HG03565 (cell line): ENCODE data around the gene ZNF354B.
A peak's percentile ranks its signal among the peaks of the same experiment; 100 is the strongest.
"Not testable (repeated sequence)": the region's sequence is repeated elsewhere in the genome, so short reads cannot be mapped to it uniquely, and the experiment has no call there.

Experiments
- ATAC-seq: cut with Tn5 transposase; IDR thresholded peaks from one replicate; pipeline ENCODE4 v1.9.1; 2021; ENCODE audit warnings: mild to moderate bottlenecking, moderate library complexity; ENCODE audit not compliant: unreplicated experiment

ZNF354B gene

GRCh38 chr5:178859625-178860521 is at the start of gene ZNF354B:
ZNF354B (plus strand) TSS chr5:178859953; CDS start chr5:178861048, 1,095 bp downstream.
- ATAC-seq = peak; percentile 98

GRCh38 chr5:178817506-178817905 is 42.2 kb upstream of the ZNF354B start:
- ATAC-seq = no peak

GRCh38 chr5:178818094-178818493 is 41.7 kb upstream of the ZNF354B start:
- no peak for ATAC-seq

- no peak for ATAC-seq
These were observed 39.8 kb upstream of the ZNF354B start for GRCh38 chr5:178820001-178820400.

- no peak for ATAC-seq
These were observed 34.3 kb upstream of the ZNF354B start for GRCh38 chr5:178825444-178825843.

- ATAC-seq = no peak
These were observed 33.5 kb upstream of the ZNF354B start for GRCh38 chr5:178826216-178826615.

- ATAC-seq = no peak
These were observed 32.1 kb upstream of the ZNF354B start for GRCh38 chr5:178827636-178828035.

GRCh38 chr5:178831049-178831448 is 28.7 kb upstream of the ZNF354B start:
- ATAC-seq = no peak

GRCh38 chr5:178832618-178833201 is 27.0 kb upstream of the ZNF354B start:
- no peak for ATAC-seq

GRCh38 chr5:178836628-178837027 is 23.1 kb upstream of the ZNF354B start:
- no peak for ATAC-seq

GRCh38 chr5:178838695-178839318 is 20.9 kb upstream of the ZNF354B start:
- not testable (repeated sequence) for ATAC-seq

- ATAC-seq = no peak
These were observed 20.4 kb upstream of the ZNF354B start for GRCh38 chr5:178839319-178839704.

GRCh38 chr5:178840399-178840798 is 19.4 kb upstream of the ZNF354B start:
- not testable (repeated sequence) for ATAC-seq

GRCh38 chr5:178849316-178849715 is 10.4 kb upstream of the ZNF354B start:
- ATAC-seq = no peak

- ATAC-seq = no peak
These were observed 7.8 kb upstream of the ZNF354B start for GRCh38 chr5:178851951-178852350.

GRCh38 chr5:178854284-178854683 is 5.5 kb upstream of the ZNF354B start:
- ATAC-seq = no peak

GRCh38 chr5:178860615-178861014 is 862 bp downstream of the ZNF354B start:
- not testable (repeated sequence) for ATAC-seq

GRCh38 chr5:178861627-178862026 is 1.9 kb downstream of the ZNF354B start:
- no peak for ATAC-seq

- ATAC-seq = no peak
These were observed 7.2 kb downstream of the ZNF354B start for GRCh38 chr5:178866946-178867345.

GRCh38 chr5:178869577-178869976 is 9.8 kb downstream of the ZNF354B start:
- ATAC-seq = no peak

GRCh38 chr5:178870411-178870810 is 10.7 kb downstream of the ZNF354B start:
- ATAC-seq = no peak

GRCh38 chr5:178872302-178872701 is 12.5 kb downstream of the ZNF354B start:
- no peak for ATAC-seq
